Dedifferentiated amniotic fluid mesenchymal stem cell (primary cell): ENCODE results near the gene DOCK4.

Source experiments
- DNase-seq: peaks from one replicate; pipeline ENCODE4 v3.0.0-alpha.2; 2016; ENCODE audit errors: extremely low spot score

Gene DOCK4

GRCh38 chr7:112113913-112114575 lies 92.2 kb downstream of the DOCK4 start:
- no peak for DNase-seq

DNA sequence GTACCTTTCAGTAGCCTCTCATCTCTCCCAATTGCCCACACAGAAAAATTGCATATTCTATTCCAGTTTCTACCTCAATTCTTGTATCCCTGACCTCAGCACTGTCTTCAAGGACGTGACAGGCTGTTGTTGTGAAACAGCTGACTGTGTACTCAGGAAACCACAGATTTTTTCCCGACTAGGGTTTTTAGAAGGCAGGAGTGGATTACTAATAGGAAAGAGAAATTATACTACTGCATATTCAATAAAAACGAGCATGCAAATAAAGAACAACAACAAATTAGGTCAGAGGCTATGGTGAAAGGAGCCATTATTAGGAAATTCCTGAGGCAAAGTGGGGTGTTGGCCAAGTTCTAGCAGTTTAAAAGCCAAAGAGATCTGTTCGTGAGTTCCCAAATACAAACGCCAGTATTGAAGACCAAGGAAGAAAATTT lies 93.4 kb downstream of the DOCK4 start:
- no peak for DNase-seq

DNA sequence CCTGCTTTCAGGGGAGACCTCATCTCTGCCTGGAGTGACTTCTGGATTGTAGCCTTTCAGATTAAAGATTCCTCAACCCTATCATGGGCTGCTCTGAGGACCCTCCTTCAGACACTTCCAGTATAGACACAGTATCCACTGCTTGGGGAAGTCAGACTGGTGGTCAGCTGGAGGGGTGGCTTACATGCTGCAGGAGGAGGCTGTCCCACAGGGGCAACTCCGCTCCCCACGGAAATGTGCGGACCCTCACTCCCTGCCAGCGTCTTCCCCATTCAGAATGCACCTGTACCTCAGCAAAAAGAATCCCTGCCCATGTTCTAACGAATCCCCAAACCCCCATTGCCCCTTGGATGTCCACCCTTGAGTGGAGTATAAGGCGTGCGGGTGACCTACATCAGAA lies 95.5 kb downstream of the DOCK4 start:
- DNase-seq, result no peak

- no peak for DNase-seq
These were observed 96.0 kb downstream of the DOCK4 start for GRCh38 chr7:112110175-112110574.

GRCh38 chr7:112108981-112109380 lies 97.2 kb downstream of the DOCK4 start:
- DNase-seq, result no peak

GRCh38 chr7:112105584-112106530 lies 100.3 kb downstream of the DOCK4 start:
- no peak for DNase-seq

DNA sequence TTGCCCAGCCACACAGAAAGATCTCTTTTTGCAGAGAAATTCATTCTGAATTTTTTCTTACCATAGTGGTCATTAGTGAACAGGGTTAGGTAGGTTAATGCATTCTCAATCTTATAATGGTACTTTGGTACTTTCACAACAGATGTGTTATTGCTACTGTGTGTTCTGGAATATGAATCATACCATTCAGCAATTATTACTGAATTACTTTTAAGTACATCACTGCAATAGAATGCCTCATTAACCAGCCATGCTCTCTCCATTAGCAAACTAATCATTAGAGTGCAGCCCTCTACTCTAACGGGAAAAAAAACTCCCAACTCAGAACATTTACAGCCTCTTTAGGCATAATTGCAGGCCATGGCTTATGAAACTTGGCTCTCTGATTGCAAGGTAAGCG lies 102.1 kb downstream of the DOCK4 start:
- DNase-seq, result no peak

DNA sequence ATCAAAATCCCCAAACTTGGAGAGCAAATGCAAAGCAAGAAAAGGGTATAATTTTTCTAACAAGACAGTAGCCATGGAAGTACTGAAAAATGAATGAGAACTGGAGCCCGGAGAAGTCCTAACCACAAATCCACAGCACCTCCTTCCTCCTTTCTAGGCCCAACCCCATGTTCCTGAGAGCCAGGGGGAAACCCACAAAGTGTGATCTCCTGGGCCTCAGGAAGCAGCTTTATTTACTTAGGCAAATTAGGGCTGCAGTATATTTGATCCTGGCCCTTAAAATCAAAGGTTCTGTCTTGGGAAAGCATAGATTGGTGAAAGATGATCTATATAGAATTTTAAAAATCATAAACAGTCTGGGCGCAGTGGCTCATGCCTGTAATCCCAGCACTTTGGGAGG lies 103.0 kb downstream of the DOCK4 start:
- DNase-seq, result no peak

DNA sequence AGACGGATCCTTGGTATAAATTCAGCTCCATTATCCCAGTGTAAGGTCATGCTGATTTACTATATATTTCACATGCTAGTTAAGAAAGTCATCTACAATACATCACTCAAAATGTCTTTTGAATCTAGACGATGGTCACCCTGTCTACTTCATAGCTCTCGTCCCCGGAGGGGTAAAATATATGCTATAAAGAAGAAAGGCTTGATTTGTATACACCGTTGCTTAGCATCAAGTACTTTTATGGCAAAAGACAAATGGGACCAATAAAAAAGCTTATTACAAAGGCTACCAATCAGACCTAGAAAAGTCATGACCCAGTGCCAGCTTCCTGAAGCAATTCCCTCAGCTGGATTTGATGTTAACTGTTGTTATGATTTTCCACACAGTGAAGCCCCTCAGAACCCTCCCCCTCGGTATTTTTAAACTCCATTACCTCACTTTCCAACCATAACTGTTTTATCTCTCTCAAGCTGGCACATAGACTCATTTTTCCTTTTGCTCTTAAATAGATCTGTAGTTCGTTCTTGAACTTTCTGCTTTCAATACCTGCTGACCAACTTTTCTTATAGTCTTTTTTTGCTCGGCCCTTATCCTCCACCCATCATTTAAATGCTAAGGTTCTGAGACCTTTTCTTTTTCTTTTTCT lies 104.9 kb downstream of the DOCK4 start:
- no peak for DNase-seq

GRCh38 chr7:112097524-112097923 lies 108.7 kb downstream of the DOCK4 start:
- DNase-seq, result no peak

DNA sequence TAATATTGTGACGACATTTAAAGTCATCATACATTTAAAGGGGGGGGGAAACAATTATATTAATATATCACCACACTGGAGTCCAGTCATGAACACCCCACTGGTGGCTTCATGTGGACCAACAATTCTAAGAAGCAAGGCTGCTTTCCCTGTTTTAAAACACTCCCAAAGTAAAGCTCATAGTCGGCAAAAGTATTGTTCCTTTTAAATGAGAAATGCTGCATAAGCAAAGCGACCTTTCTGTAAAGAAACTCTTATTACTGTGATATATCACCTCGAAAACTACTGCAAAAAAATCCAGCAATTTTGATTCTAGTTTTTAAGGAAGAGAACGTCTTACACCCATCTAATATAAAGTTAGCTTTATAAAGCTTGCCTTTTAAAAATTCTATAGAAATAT lies 112.8 kb downstream of the DOCK4 start:
- DNase-seq, result no peak

- no peak for DNase-seq
These were observed 113.3 kb downstream of the DOCK4 start for GRCh38 chr7:112092709-112093395.

GRCh38 chr7:112092306-112092705 lies 113.9 kb downstream of the DOCK4 start:
- DNase-seq, result no peak

GRCh38 chr7:112091768-112092167 lies 114.4 kb downstream of the DOCK4 start:
- no peak for DNase-seq

DNA sequence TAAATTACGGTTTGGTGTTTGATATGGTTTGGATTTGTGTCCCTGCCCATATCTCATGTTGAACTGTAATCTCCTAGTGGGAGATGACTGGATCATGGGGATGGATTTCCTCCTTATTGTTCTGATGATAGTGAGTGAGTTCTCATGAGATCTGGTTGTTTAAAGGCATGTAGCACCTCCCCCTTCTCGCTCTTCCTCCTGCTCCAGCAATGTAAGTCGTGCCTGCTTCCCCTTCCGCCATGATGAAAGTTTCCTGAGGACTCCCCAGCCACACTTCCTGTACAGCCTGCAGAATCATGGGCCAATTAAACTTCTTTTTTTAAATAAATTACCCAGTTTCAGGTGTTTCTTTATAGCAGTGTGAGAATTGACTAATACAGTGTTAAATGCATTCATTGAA lies 116.6 kb downstream of the DOCK4 start:
- no peak for DNase-seq

DNA sequence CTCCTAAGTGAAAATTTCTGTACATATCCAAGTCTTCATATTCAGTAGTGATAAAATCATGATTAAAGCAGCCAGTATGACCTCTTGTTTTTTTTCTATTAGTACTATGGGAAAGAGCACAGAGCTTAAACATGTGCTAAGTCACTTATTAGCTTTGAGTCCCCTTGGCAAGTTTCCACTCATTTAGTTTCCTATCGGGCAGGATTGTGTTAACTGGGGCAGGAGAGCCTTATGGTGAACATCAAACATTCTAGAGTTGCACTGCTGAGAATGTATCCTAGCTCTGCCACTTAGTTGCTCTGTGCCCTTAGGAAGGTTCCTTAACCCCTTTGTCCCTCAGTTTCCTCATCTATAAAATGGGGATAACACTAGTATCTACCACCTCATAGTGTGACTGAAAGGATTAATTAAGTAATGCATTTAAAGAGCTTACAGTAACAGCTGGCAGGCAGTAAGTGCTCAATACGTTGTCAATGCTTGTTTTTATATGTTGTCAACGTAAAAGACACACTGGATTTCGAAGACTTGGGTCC lies 117.6 kb downstream of the DOCK4 start:
- no peak for DNase-seq

- no peak for DNase-seq
These were observed 119.5 kb downstream of the DOCK4 start for GRCh38 chr7:112086496-112087254.

- peak; percentile 66 for DNase-seq
These were observed 121.7 kb downstream of the DOCK4 start for GRCh38 chr7:112084520-112084971.

GRCh38 chr7:112083776-112084355 lies 122.3 kb downstream of the DOCK4 start:
- peak; percentile 16 for DNase-seq

DNA sequence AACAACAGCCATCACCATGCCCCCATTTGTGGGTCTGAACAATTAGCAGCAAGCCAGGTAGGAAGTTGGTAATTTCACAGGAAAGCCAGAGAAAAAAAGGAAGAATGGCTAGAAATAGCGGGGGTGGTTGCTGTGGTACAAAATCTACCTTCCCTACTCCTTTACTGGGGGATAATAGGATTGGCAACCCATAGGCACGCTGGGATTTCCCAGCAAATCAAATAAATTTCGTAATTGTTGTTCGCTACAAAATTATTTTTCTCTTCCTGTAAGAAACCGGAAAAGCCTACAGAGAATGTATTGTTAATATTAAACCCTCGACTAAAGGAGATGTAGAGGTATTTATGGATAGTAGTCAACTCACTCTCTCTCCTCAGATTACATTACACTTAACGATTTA lies 123.9 kb downstream of the DOCK4 start:
- DNase-seq, result no peak
